HG02884 (cell line): ENCODE data around the gene ADAMTS18.
"Not testable (repeated sequence)": the region's sequence is repeated elsewhere in the genome, so short reads cannot be mapped to it uniquely, and the experiment has no call there.

Experiments
- ATAC-seq: cut with Tn5 transposase; IDR thresholded peaks from one replicate; pipeline ENCODE4 v1.9.1; 2021; ENCODE audit warnings: mild to moderate bottlenecking, moderate library complexity; ENCODE audit not compliant: unreplicated experiment

ADAMTS18 gene

GRCh38 chr16:77290451-77291115, 144.3 kb downstream of the ADAMTS18 start:
- no peak for ATAC-seq

GRCh38 chr16:77289331-77289809, 145.5 kb downstream of the ADAMTS18 start:
- ATAC-seq, result no peak

GRCh38 chr16:77288222-77288621, 146.6 kb downstream of the ADAMTS18 start:
- no peak for ATAC-seq

- no peak for ATAC-seq
Observed at GRCh38 chr16:77285676-77286075, 149.2 kb downstream of the ADAMTS18 start.

- no peak for ATAC-seq
Observed at GRCh38 chr16:77282345-77282744, 152.5 kb downstream of the ADAMTS18 start.

- not testable (repeated sequence) for ATAC-seq
Observed at GRCh38 chr16:77279316-77279715, 155.5 kb downstream of the ADAMTS18 start.

- no peak for ATAC-seq
Observed at GRCh38 chr16:77277571-77277970, 157.3 kb downstream of the ADAMTS18 start.

- no peak for ATAC-seq
Observed at GRCh38 chr16:77277141-77277540, 157.7 kb downstream of the ADAMTS18 start.

GRCh38 chr16:77276661-77277060, 158.2 kb downstream of the ADAMTS18 start:
- no peak for ATAC-seq

GRCh38 chr16:77275303-77275702, 159.5 kb downstream of the ADAMTS18 start:
- ATAC-seq, result not testable (repeated sequence)

- ATAC-seq, result no peak
Observed at GRCh38 chr16:77273815-77274214, 161.0 kb downstream of the ADAMTS18 start.

GRCh38 chr16:77271532-77272426, 163.1 kb downstream of the ADAMTS18 start:
- ATAC-seq, result no peak

- not testable (repeated sequence) for ATAC-seq
Observed at GRCh38 chr16:77266185-77266584, 168.6 kb downstream of the ADAMTS18 start.

GRCh38 chr16:77262971-77263370, 171.9 kb downstream of the ADAMTS18 start:
- no peak for ATAC-seq

- no peak for ATAC-seq
Observed at GRCh38 chr16:77250400-77250799, 184.4 kb downstream of the ADAMTS18 start.

GRCh38 chr16:77246150-77246549, 188.7 kb downstream of the ADAMTS18 start:
- no peak for ATAC-seq

- ATAC-seq, result not testable (repeated sequence)
Observed at GRCh38 chr16:77242471-77242870, 192.4 kb downstream of the ADAMTS18 start.

- ATAC-seq, result no peak
Observed at GRCh38 chr16:77238593-77238992, 196.2 kb downstream of the ADAMTS18 start.

- ATAC-seq, result peak; percentile 98
Observed at GRCh38 chr16:77236063-77236511, 198.7 kb downstream of the ADAMTS18 start.

GRCh38 chr16:77234611-77235010, 200.2 kb downstream of the ADAMTS18 start:
- no peak for ATAC-seq

- no peak for ATAC-seq
Observed at GRCh38 chr16:77233799-77234519, 200.9 kb downstream of the ADAMTS18 start.
